GM23248 (cell line): Measurements from ENCODE around the gene COA8.

Experiments
- EZH2 ChIP-seq: fragments of 200-600 bp; sonication (generic); IDR thresholded peaks from 2 replicates; pipeline ENCODE4 v1.6.1; 2018; ENCODE audit warnings: antibody characterized with exemption, mild to moderate bottlenecking; ENCODE audit not compliant: insufficient read depth, poor library complexity, severe bottlenecking
- EZH2phosphoT487 ChIP-seq: fragments of 200-600 bp; sonication (generic); IDR thresholded peaks from 2 replicates; pipeline ENCODE4 v1.6.1; 2018; ENCODE audit warnings: antibody characterized with exemption, moderate library complexity, mild to moderate bottlenecking, low read depth; ENCODE audit not compliant: insufficient read depth

- no peak for TF ChIP-seq EZH2phosphoT487
- no peak for TF ChIP-seq EZH2
Measured at GRCh38 chr14:103522649-103523574, 39.8 kb upstream of the COA8 start, which contains the start of gene CKB.
